NCI-H446 (cell line): ENCODE measurements around the gene IL2RA.
"Not testable (repeated sequence)": the region's sequence is repeated elsewhere in the genome, so short reads cannot be mapped to it uniquely, and the experiment has no call there.

ENCODE experiments used
- DNase-seq, 2 experiments: peaks; one replicate each; lab custom pipeline; 2025; lab: John Stamatoyannopoulos, UW

IL2RA gene

GRCh38 chr10:6082496-6083395, 20.6 kb upstream of the IL2RA start:
- no peak for DNase-seq

- no peak for DNase-seq
Measured at GRCh38 chr10:6080417-6080973, 18.3 kb upstream of the IL2RA start.

- DNase-seq: no peak
Measured at GRCh38 chr10:6079044-6079443, 16.9 kb upstream of the IL2RA start.

GRCh38 chr10:6077071-6077675, 15.0 kb upstream of the IL2RA start:
- DNase-seq: no peak

GRCh38 chr10:6074489-6075301, 12.5 kb upstream of the IL2RA start:
- DNase-seq: no peak

- no peak for DNase-seq
Measured at GRCh38 chr10:6072215-6072934, 10.2 kb upstream of the IL2RA start.

GRCh38 chr10:6071181-6072175, 9.3 kb upstream of the IL2RA start:
- no peak for DNase-seq

- no peak for DNase-seq
Measured at GRCh38 chr10:6070660-6071059, 8.5 kb upstream of the IL2RA start.

GRCh38 chr10:6069081-6069931, 7.1 kb upstream of the IL2RA start:
- no peak for DNase-seq

- no peak for DNase-seq
Measured at GRCh38 chr10:6068422-6068821, 6.3 kb upstream of the IL2RA start.

- no peak for DNase-seq
Measured at GRCh38 chr10:6068006-6068405, 5.8 kb upstream of the IL2RA start.

- DNase-seq: no peak
Measured at GRCh38 chr10:6067457-6067856, 5.3 kb upstream of the IL2RA start.

- DNase-seq: no peak
Measured at GRCh38 chr10:6065835-6066234, 3.7 kb upstream of the IL2RA start.

- DNase-seq: no peak
Measured at GRCh38 chr10:6065406-6065805, 3.2 kb upstream of the IL2RA start.

- DNase-seq: not testable (repeated sequence)
Measured at GRCh38 chr10:6064726-6065125, 2.6 kb upstream of the IL2RA start.

GRCh38 chr10:6064119-6064518, 2.0 kb upstream of the IL2RA start:
- DNase-seq: no peak

GRCh38 chr10:6061056-6061455, 1.1 kb downstream of the IL2RA start:
- no peak for DNase-seq

- no peak for DNase-seq
Measured at GRCh38 chr10:6059506-6059905, 2.7 kb downstream of the IL2RA start.

- DNase-seq: no peak
Measured at GRCh38 chr10:6058682-6059475, 3.3 kb downstream of the IL2RA start.
